ENCODE measurements around the gene TMEM233.

GRCh38 chr12:119601877-119602733, 8.5 kb downstream of the TMEM233 start:
- TF ChIP-seq, protein P1, sequence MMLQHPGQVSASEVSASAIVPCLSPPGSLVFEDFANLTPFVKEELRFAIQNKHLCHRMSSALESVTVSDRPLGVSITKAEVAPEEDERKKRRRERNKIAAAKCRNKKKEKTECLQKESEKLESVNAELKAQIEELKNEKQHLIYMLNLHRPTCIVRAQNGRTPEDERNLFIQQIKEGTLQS (IDR thresholded peaks at IDR 0.05; ENCODE audit: insufficient read depth, low read depth, low read length) = no peak
- TF ChIP-seq, protein P2, sequence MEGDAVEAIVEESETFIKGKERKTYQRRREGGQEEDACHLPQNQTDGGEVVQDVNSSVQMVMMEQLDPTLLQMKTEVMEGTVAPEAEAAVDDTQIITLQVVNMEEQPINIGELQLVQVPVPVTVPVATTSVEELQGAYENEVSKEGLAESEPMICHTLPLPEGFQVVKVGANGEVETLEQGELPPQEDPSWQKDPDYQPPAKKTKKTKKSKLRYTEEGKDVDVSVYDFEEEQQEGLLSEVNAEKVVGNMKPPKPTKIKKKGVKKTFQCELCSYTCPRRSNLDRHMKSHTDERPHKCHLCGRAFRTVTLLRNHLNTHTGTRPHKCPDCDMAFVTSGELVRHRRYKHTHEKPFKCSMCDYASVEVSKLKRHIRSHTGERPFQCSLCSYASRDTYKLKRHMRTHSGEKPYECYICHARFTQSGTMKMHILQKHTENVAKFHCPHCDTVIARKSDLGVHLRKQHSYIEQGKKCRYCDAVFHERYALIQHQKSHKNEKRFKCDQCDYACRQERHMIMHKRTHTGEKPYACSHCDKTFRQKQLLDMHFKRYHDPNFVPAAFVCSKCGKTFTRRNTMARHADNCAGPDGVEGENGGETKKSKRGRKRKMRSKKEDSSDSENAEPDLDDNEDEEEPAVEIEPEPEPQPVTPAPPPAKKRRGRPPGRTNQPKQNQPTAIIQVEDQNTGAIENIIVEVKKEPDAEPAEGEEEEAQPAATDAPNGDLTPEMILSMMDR (IDR thresholded peaks at IDR 0.05; ENCODE audit: control extremely low read depth in 1 of 3, insufficient read depth in 1 of 3, low read depth in 1 of 3, low read length in 3 of 3) = no peak
- TF ChIP-seq POLR2A (IDR thresholded peaks at IDR 0.05; ENCODE audit: control extremely low read depth in 1 of 2, low read depth in 2 of 2, low read length in 2 of 2) (no peak), POLR2AphosphoS5 (IDR thresholded peaks at IDR 0.05; ENCODE audit: low read depth, low read length) (no peak), HDAC2 (IDR thresholded peaks at IDR 0.05; ENCODE audit: borderline replicate concordance in 1 of 2, low read depth in 2 of 2, low read length in 2 of 2) (no peak), CEBPB (IDR thresholded peaks at IDR 0.05; ENCODE audit: low read depth, low read length) (no peak), EZH2 (IDR thresholded peaks at IDR 0.05; ENCODE audit: low read depth, low read length, severe bottlenecking) (no peak), CHD1 (IDR thresholded peaks at IDR 0.05; ENCODE audit: low read depth, low read length) (no peak), TAF1 (IDR thresholded peaks at IDR 0.05; ENCODE audit: low read depth, low read length) (no peak), SUZ12 (IDR thresholded peaks at IDR 0.05; ENCODE audit: low read length) (no peak), EP300 (IDR thresholded peaks at IDR 0.05; ENCODE audit: borderline replicate concordance in 1 of 2, low read depth in 2 of 2, low read length in 2 of 2) (no peak)
- TF ChIP-seq, protein P3, sequence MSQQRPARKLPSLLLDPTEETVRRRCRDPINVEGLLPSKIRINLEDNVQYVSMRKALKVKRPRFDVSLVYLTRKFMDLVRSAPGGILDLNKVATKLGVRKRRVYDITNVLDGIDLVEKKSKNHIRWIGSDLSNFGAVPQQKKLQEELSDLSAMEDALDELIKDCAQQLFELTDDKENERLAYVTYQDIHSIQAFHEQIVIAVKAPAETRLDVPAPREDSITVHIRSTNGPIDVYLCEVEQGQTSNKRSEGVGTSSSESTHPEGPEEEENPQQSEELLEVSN (IDR thresholded peaks at IDR 0.05) = no peak
